ENCODE measurements around the gene CUX1. TPM values are rescaled to one million over a fixed set of nuclear protein-coding genes. Genes with fewer than 3 reads are reported as not detected.

Gene CUX1
- total RNA-seq, 4 donors from 2014 or later: 56.9 to 124 (median 93.2) TPM

GRCh38 chr7:102111061-102112041 is 293.9 kb downstream of the CUX1 start:
- no peak for DNase-seq
- no peak overlapping the region for H3K27ac ChIP-seq
- no peak overlapping the region for H3K4me3 ChIP-seq
- no peaks in the 10 kb centered on the region for H3K4me1 ChIP-seq
- 91 to 95% methylated on average over 5 to 36 of the region's 36 CpGs for WGBS, 2 donors (ENCODE audit: low coverage in 1 of 2)
- TF ChIP-seq EP300 (IDR thresholded peaks at IDR 0.05; ENCODE audit: low read depth) (no peak), CTCF (IDR thresholded peaks at IDR 0.05) (no peak), POLR2A (IDR thresholded peaks at IDR 0.05) (no peak), POLR2AphosphoS5 (IDR thresholded peaks at IDR 0.05) (no peak)
- H3K9me3 ChIP-seq: no peaks in the 10 kb centered on the region
- in situ Hi-C loops (cut with MboI; ENCODE audit: low pct_ligation_motif_present in 1 of 4, low pct_unique_long_range_greater_than_20kb in 1 of 4, low sequenced_read_pairs in 3 of 4) (no loop called here), intact Hi-C loops (cut with DNase I; ENCODE audit: low total_unique reads) (no loop called here)
- peaks cover 0 to 31% (median 8%) of the 10 kb centered on the region in 4 donors for H3K36me3 ChIP-seq
- H3K27me3 ChIP-seq: no peaks in the 10 kb centered on the region

- intact Hi-C loops (cut with DNase I; ENCODE audit: low total_unique reads) (no loop called here), in situ Hi-C loops (cut with MboI; ENCODE audit: low pct_ligation_motif_present in 1 of 4, low pct_unique_long_range_greater_than_20kb in 1 of 4, low sequenced_read_pairs in 3 of 4) (no loop called here)
- WGBS, 2 donors (ENCODE audit: low coverage in 1 of 2): 63 to 97% methylated on average over 3 to 7 of the region's 7 CpGs
- no peak for TF ChIP-seq CTCF (IDR thresholded peaks at IDR 0.05)
- TF ChIP-seq POLR2AphosphoS5 (IDR thresholded peaks at IDR 0.05): no peak
- TF ChIP-seq EP300 (IDR thresholded peaks at IDR 0.05; ENCODE audit: low read depth): no peak
- no peak for TF ChIP-seq POLR2A (IDR thresholded peaks at IDR 0.05)
- peaks cover 0 to 31% (median 8%) of the 10 kb centered on the region in 4 donors for H3K36me3 ChIP-seq
- H3K4me3 ChIP-seq: no peak overlapping the region
- no peaks in the 10 kb centered on the region for H3K27me3 ChIP-seq
- H3K27ac ChIP-seq: no peak overlapping the region
- no peak for DNase-seq
- H3K4me1 ChIP-seq: no peaks in the 10 kb centered on the region
- H3K9me3 ChIP-seq: no peaks in the 10 kb centered on the region
These were observed 297.8 kb downstream of the CUX1 start for GRCh38 chr7:102115181-102115580.

- intact Hi-C loops (cut with DNase I; ENCODE audit: low total_unique reads) (no loop called here), in situ Hi-C loops (cut with MboI; ENCODE audit: low pct_ligation_motif_present in 1 of 4, low pct_unique_long_range_greater_than_20kb in 1 of 4, low sequenced_read_pairs in 3 of 4) (no loop called here)
- no peaks in the 10 kb centered on the region for H3K4me1 ChIP-seq
- H3K27me3 ChIP-seq: no peaks in the 10 kb centered on the region
- TF ChIP-seq CTCF (IDR thresholded peaks at IDR 0.05) (no peak), POLR2AphosphoS5 (IDR thresholded peaks at IDR 0.05) (no peak), EP300 (IDR thresholded peaks at IDR 0.05; ENCODE audit: low read depth) (no peak), POLR2A (IDR thresholded peaks at IDR 0.05) (no peak)
- DNase-seq: no peak
- peaks cover 0 to 31% (median 8%) of the 10 kb centered on the region in 4 donors for H3K36me3 ChIP-seq
- no peak overlapping the region for H3K4me3 ChIP-seq
- no peaks in the 10 kb centered on the region for H3K9me3 ChIP-seq
- H3K27ac ChIP-seq: no peak overlapping the region
- 94 to 98% methylated on average over 10 to 15 of the region's 15 CpGs for WGBS, 2 donors (ENCODE audit: low coverage in 1 of 2)
These were observed 298.5 kb downstream of the CUX1 start for GRCh38 chr7:102115931-102116330.

- in situ Hi-C loops (cut with MboI; ENCODE audit: low pct_ligation_motif_present in 1 of 4, low pct_unique_long_range_greater_than_20kb in 1 of 4, low sequenced_read_pairs in 3 of 4): no loop called here
- TF ChIP-seq CTCF (IDR thresholded peaks at IDR 0.05) (no peak), POLR2A (IDR thresholded peaks at IDR 0.05) (no peak), POLR2AphosphoS5 (IDR thresholded peaks at IDR 0.05) (no peak), EP300 (IDR thresholded peaks at IDR 0.05; ENCODE audit: low read depth) (no peak)
- H3K27ac ChIP-seq: no peak overlapping the region
- H3K9me3 ChIP-seq: no peaks in the 10 kb centered on the region
- intact Hi-C loops (cut with DNase I; ENCODE audit: low total_unique reads): no loop called here
- H3K36me3 ChIP-seq: peaks cover 0 to 31% (median 7%) of the 10 kb centered on the region in 4 donors
- 93 to 95% methylated on average over 3 to 6 of the region's 6 CpGs for WGBS, 2 donors (ENCODE audit: low coverage in 1 of 2)
- H3K4me3 ChIP-seq: no peak overlapping the region
- H3K4me1 ChIP-seq: peaks cover 0 to 17% (median 12%) of the 10 kb centered on the region in 4 donors
- DNase-seq: no peak
- no peaks in the 10 kb centered on the region for H3K27me3 ChIP-seq
These were observed 300.3 kb downstream of the CUX1 start for GRCh38 chr7:102117743-102118142.
